Testis (tissue), 2 donors: ENCODE results near the gene DYNLRB1.

Source experiments
- POLR2A ChIP-seq: fragments of 450-650 bp; IDR thresholded peaks from one replicate; pipeline ENCODE4 v1.6.1; 2017; ENCODE audit warnings: antibody characterized with exemption, mild to moderate bottlenecking, moderate library complexity
- TF ChIP-seq, protein P1 (sequence below), 3 experiments: fragments of 450-650 bp in 2 of 3; fragments of 200-600 bp in 1 of 3; sonication (generic) in 1 of 3; IDR thresholded peaks; one replicate each; pipeline ENCODE4 v1.5.1; 2016 to 2019; ENCODE audit warnings: antibody characterized with exemption in 3 of 3, mild to moderate bottlenecking in 2 of 3, moderate library complexity in 1 of 3

DNA sequence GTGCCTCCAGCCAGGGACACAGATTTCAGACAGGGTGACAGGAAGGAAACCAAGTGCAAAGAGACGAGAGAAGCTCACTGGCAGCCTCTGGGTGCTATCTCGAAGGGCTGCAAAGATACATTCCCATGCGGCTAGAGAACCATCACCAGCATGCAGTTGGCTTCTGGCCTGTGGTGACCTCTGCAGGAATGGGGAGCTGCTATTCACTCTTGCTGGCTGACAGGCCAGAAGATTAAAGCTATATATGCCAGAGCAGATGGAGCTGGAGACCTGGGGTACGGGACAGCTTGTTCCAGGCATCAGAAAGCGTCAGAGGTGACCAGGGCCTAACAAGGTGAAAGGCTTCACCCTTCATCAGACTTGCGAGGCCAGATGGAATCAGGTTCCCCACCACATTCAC is 62.3 kb downstream of the DYNLRB1 start:
- TF ChIP-seq POLR2A = no peak
- TF ChIP-seq, protein P1, sequence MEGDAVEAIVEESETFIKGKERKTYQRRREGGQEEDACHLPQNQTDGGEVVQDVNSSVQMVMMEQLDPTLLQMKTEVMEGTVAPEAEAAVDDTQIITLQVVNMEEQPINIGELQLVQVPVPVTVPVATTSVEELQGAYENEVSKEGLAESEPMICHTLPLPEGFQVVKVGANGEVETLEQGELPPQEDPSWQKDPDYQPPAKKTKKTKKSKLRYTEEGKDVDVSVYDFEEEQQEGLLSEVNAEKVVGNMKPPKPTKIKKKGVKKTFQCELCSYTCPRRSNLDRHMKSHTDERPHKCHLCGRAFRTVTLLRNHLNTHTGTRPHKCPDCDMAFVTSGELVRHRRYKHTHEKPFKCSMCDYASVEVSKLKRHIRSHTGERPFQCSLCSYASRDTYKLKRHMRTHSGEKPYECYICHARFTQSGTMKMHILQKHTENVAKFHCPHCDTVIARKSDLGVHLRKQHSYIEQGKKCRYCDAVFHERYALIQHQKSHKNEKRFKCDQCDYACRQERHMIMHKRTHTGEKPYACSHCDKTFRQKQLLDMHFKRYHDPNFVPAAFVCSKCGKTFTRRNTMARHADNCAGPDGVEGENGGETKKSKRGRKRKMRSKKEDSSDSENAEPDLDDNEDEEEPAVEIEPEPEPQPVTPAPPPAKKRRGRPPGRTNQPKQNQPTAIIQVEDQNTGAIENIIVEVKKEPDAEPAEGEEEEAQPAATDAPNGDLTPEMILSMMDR (IDR thresholded peaks at IDR 0.05) = no peak
